Keratinocyte (primary cell): Measurements from ENCODE around the gene DNAJC24. TPM values are rescaled to one million over a fixed set of nuclear protein-coding genes. Genes with fewer than 3 reads are reported as not detected.

Experiments
- DNase-seq: peaks from one replicate; pipeline ENCODE4 v3.0.0-alpha.2; 2011; ENCODE audit warnings: low read depth, missing footprints, low spot score
- FAIRE-seq: peaks from 2 replicates; lab custom pipeline; 2011; peaks lifted over from hg19 to GRCh38; lab: Jason Lieb, UNC
- H2AFZ ChIP-seq: 2 replicates; pipeline ENCODE4 v1.6.0; 2012; ENCODE audit warnings: low read length, control low read depth, inconsistent platforms; ENCODE audit not compliant: control insufficient read depth
- H3K27ac ChIP-seq: 2 replicates; pipeline ENCODE4 v1.5.1; 2011; ENCODE audit warnings: low read length; ENCODE audit not compliant: control insufficient read depth, insufficient read depth
- H3K27me3 ChIP-seq: 3 replicates; pipeline ENCODE4 v1.6.0; 2011; ENCODE audit warnings: low read length; ENCODE audit not compliant: control insufficient read depth, insufficient read depth; ENCODE audit errors: extremely low read depth
- H3K36me3 ChIP-seq, 2 experiments: 2 replicates in 1 of 2; 3 replicates in 1 of 2; pipeline ENCODE4 v1.5.1; 2011; ENCODE audit warnings: low read length in 2 of 2, mild to moderate bottlenecking in 1 of 2; ENCODE audit not compliant: control insufficient read depth in 2 of 2, insufficient read depth in 2 of 2; ENCODE audit errors: extremely low read depth in 1 of 2
- H3K4me1 ChIP-seq: 3 replicates; pipeline ENCODE4 v1.5.1; 2011; ENCODE audit warnings: low read length; ENCODE audit not compliant: control insufficient read depth, insufficient read depth; ENCODE audit errors: extremely low read depth
- H3K4me2 ChIP-seq: 3 replicates; pipeline ENCODE4 v1.6.0; 2011; ENCODE audit warnings: low read depth, low read length; ENCODE audit not compliant: control insufficient read depth, insufficient read depth; ENCODE audit errors: extremely low read depth
- H3K4me3 ChIP-seq, 3 experiments: fragments of 200-600 bp in 1 of 3; sonication (generic) in 1 of 3; 2 replicates in 2 of 3; 3 replicates in 1 of 3; pipeline ENCODE4 v1.5.1; 2011 to 2016; ENCODE audit warnings: low read length in 3 of 3, mild to moderate bottlenecking in 3 of 3, control low read depth in 2 of 3, inconsistent platforms in 1 of 3, low read depth in 1 of 3, mixed read lengths in 1 of 3, mixed run types in 1 of 3, moderate library complexity in 1 of 3; ENCODE audit not compliant: control insufficient read depth in 2 of 3, insufficient read depth in 2 of 3; ENCODE audit errors: extremely low read depth in 1 of 3
- H3K79me2 ChIP-seq: 2 replicates; pipeline ENCODE4 v1.6.0; 2012; ENCODE audit warnings: low read length; ENCODE audit not compliant: control insufficient read depth, insufficient read depth
- H3K9ac ChIP-seq: 3 replicates; pipeline ENCODE4 v1.6.0; 2011; ENCODE audit warnings: low read length; ENCODE audit not compliant: control insufficient read depth, insufficient read depth; ENCODE audit errors: extremely low read depth
- H3K9me1 ChIP-seq: 3 replicates; pipeline ENCODE4 v1.6.0; 2011; ENCODE audit warnings: low read length; ENCODE audit not compliant: control insufficient read depth, insufficient read depth; ENCODE audit errors: extremely low read depth
- H3K9me3 ChIP-seq: 2 replicates; pipeline ENCODE4 v1.5.1; 2012; ENCODE audit warnings: low read depth, low read length; ENCODE audit not compliant: control insufficient read depth
- H4K20me1 ChIP-seq: 3 replicates; pipeline ENCODE4 v1.6.0; 2011; ENCODE audit warnings: low read length; ENCODE audit not compliant: control insufficient read depth, insufficient read depth; ENCODE audit errors: extremely low read depth
- EZH2 ChIP-seq: IDR thresholded peaks from one replicate; pipeline ENCODE4 v1.6.1; 2012; ENCODE audit warnings: inconsistent platforms, mild to moderate bottlenecking, low read length, moderate library complexity
- dilution Hi-C: fragments of 300-500 bp; cut with MboI; formaldehyde crosslinking; loops from one replicate; pipeline ENCODE4 v1.7.0; 2020; ENCODE audit warnings: low sequenced_read_pairs; ENCODE audit not compliant: extremely low pct_ligation_motif_present
- polyA plus RNA-seq, 5 experiments: library from polyadenylated mRNA; depleted of rRNA in 3 of 5; stranded (reverse) in 3 of 5; stranded (forward) in 1 of 5; unstranded in 1 of 5; fragments of >200 nt; gene quantifications; 1 replicate in 1 of 5; 2 replicates in 3 of 5; 3 replicates in 1 of 5; pipeline versions ENCODE4 v1.2.1 to v1.2.3, GENCODE V29; 2011 to 2012; ENCODE audit warnings: missing spikeins in 2 of 5, low read depth in 1 of 5, low replicate concordance in 1 of 5
- TF ChIP-seq, protein P1 (sequence below), 3 experiments: IDR thresholded peaks in 1 of 3; conservative IDR thresholded peaks in 1 of 3; optimal IDR thresholded peaks in 1 of 3; 2 replicates in 2 of 3; 3 replicates in 1 of 3; pipeline versions ENCODE3 to v1.5.1; 2011; ENCODE audit warnings: low read length in 3 of 3, mild to moderate bottlenecking in 3 of 3, moderate library complexity in 2 of 3, control low read depth in 1 of 3, inconsistent platforms in 1 of 3; ENCODE audit not compliant: insufficient read depth in 2 of 3; ENCODE audit errors: extremely low read depth in 1 of 3

The DNAJC24 gene
- polyA plus RNA-seq, 1 donor (not counting 4 experiments of a cell fraction or from before 2014, with no cell fraction given), result 30.3 TPM

DNA sequence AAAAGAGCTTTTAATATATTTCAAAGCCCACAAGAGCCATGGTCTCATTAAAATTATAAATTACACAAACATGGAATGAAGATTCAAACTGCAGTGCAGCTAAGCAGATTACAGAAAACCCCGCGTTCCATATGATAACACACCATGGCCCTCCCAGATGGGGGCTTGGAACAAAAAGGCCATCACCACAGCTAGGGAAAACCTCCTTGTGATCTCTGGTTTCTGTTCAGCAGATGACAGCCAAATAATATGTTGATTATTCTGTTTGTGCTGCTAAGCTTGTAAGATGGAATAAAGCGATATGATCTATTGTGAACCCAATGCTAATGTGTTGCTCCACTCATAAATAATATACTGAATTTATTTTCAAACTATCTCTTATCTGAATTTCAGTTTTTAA, 111.3 kb downstream of the DNAJC24 start:
- DNase-seq (no peak), FAIRE-seq (no peak)
- peaks cover 3% of the 10 kb centered on the region for H4K20me1 ChIP-seq
- no peak overlapping the region for H3K27ac ChIP-seq
- H3K79me2 ChIP-seq, result peaks cover 2% of the 10 kb centered on the region
- H3K27me3 ChIP-seq, result no peaks in the 10 kb centered on the region
- TF ChIP-seq, protein P1, sequence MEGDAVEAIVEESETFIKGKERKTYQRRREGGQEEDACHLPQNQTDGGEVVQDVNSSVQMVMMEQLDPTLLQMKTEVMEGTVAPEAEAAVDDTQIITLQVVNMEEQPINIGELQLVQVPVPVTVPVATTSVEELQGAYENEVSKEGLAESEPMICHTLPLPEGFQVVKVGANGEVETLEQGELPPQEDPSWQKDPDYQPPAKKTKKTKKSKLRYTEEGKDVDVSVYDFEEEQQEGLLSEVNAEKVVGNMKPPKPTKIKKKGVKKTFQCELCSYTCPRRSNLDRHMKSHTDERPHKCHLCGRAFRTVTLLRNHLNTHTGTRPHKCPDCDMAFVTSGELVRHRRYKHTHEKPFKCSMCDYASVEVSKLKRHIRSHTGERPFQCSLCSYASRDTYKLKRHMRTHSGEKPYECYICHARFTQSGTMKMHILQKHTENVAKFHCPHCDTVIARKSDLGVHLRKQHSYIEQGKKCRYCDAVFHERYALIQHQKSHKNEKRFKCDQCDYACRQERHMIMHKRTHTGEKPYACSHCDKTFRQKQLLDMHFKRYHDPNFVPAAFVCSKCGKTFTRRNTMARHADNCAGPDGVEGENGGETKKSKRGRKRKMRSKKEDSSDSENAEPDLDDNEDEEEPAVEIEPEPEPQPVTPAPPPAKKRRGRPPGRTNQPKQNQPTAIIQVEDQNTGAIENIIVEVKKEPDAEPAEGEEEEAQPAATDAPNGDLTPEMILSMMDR (optimal IDR thresholded peaks at IDR 0.05 in 1 of 3, IDR thresholded peaks at IDR 0.05 in 1 of 3, conservative IDR thresholded peaks at IDR 0.05 in 1 of 3; ENCODE audit: extremely low read depth in 1 of 3, insufficient read depth in 2 of 3, low read length in 3 of 3), result no peak
- TF ChIP-seq EZH2, result no peak
- H3K36me3 ChIP-seq, result no peaks in the 10 kb centered on the region
- no peaks in the 10 kb centered on the region for H3K9me3 ChIP-seq
- dilution Hi-C loops, result no loop called here
- no peak overlapping the region for H3K9ac ChIP-seq
- H3K4me1 ChIP-seq, result no peaks in the 10 kb centered on the region
- no peak overlapping the region for H3K4me2 ChIP-seq
- no peak overlapping the region for H3K4me3 ChIP-seq
- no peaks in the 10 kb centered on the region for H3K9me1 ChIP-seq
- no peak overlapping the region for H2AFZ ChIP-seq

Other genes starting within 250 kb of the DNAJC24 start
- gene DCDC1, start 121 bp upstream of the DNAJC24 start, polyA plus RNA-seq, result 0.02 to 0.08 TPM (median 0.06 TPM) in 3 replicates
- 26.1 to 39.8 TPM (median 26.3 TPM) in 3 replicates for gene IMMP1L, start 139.8 kb downstream of the DNAJC24 start, polyA plus RNA-seq
- 13.5 to 29.6 TPM (median 19.9 TPM) in 3 replicates for gene ELP4, start 139.9 kb downstream of the DNAJC24 start, polyA plus RNA-seq